GM12878 (cell line): Measurements from ENCODE around the gene SV2A. TPM values are rescaled to one million over a fixed set of nuclear protein-coding genes. Genes with fewer than 3 reads are reported as not detected.
A peak's percentile ranks its signal among the peaks of the same experiment; 100 is the strongest.

Source experiments
- CREB1 ChIP-seq: IDR thresholded peaks from 2 replicates; pipeline ENCODE4 v1.6.1; 2012; ENCODE audit warnings: low read depth, mild to moderate bottlenecking, inconsistent platforms
- ELK1 ChIP-seq: IDR thresholded peaks from 2 replicates; pipeline ENCODE4 v1.6.1; 2012; ENCODE audit warnings: low read depth, low read length, improper control_type of control experiment
- FOXM1 ChIP-seq: IDR thresholded peaks from 2 replicates; pipeline ENCODE4 v1.6.1; 2012; ENCODE audit warnings: low read depth, mild to moderate bottlenecking, inconsistent platforms, low read length, moderate library complexity
- HCFC1 ChIP-seq: fragments of 150-350 bp; IDR thresholded peaks from 2 replicates; pipeline ENCODE4 v1.6.1; 2014; ENCODE audit warnings: low read length
- IRF5 ChIP-seq: fragments of 450-650 bp; IDR thresholded peaks from 2 replicates; pipeline ENCODE4 v1.6.1; 2017; ENCODE audit warnings: borderline replicate concordance
- JUNB ChIP-seq: IDR thresholded peaks from 2 replicates; pipeline ENCODE4 v1.6.1; 2016; ENCODE audit warnings: antibody characterized with exemption, mild to moderate bottlenecking
- KLF5 ChIP-seq: fragments of 450-650 bp; IDR thresholded peaks from 2 replicates; pipeline ENCODE4 v1.6.1; 2014; ENCODE audit warnings: mild to moderate bottlenecking; ENCODE audit not compliant: partially characterized antibody
- NKRF ChIP-seq: fragments of 450-650 bp; conservative IDR thresholded peaks from 2 replicates; pipeline ENCODE4 v1.6.1; 2017; ENCODE audit warnings: mild to moderate bottlenecking, moderate library complexity
- NR2C1 ChIP-seq: fragments of 450-650 bp; IDR thresholded peaks from 2 replicates; pipeline ENCODE4 v1.6.1; 2017; ENCODE audit warnings: antibody characterized with exemption, mild to moderate bottlenecking, moderate library complexity
- POU2F2 ChIP-seq: IDR thresholded peaks from 3 replicates; pipeline ENCODE4 v1.6.1; 2011; ENCODE audit warnings: low read depth, mild to moderate bottlenecking, low read length, borderline replicate concordance
- SIX5 ChIP-seq: IDR thresholded peaks from 2 replicates; pipeline ENCODE4 v1.6.1; 2011; ENCODE audit warnings: mild to moderate bottlenecking, low read depth, low read length, moderate library complexity; ENCODE audit not compliant: severe bottlenecking
- SREBF1 ChIP-seq: IDR thresholded peaks from 2 replicates; pipeline ENCODE4 v1.6.1; 2012; ENCODE audit warnings: mild to moderate bottlenecking, low read length
- YY1 ChIP-seq: IDR thresholded peaks from 2 replicates; pipeline ENCODE4 v1.6.1; 2011; ENCODE audit warnings: low read depth, mild to moderate bottlenecking, low read length
- ZBTB33 ChIP-seq: fragments of 450-650 bp; IDR thresholded peaks from 2 replicates; pipeline ENCODE4 v1.6.1; 2017; ENCODE audit warnings: mild to moderate bottlenecking
- ZNF687 ChIP-seq: fragments of 450-650 bp; IDR thresholded peaks from 2 replicates; pipeline ENCODE4 v1.6.1; 2017; ENCODE audit warnings: mild to moderate bottlenecking, moderate library complexity
- polyA plus RNA-seq, 11 experiments: library from polyadenylated mRNA; depleted of rRNA in 4 of 11; unstranded in 6 of 11; stranded (reverse) in 5 of 11; fragments of >200 nt; fragmentation: Nextera tagmentation in 4 of 11; fragmentation: Illumina TruSeq in 1 of 11; extraction: Ambion mirVana in 4 of 11; extraction: Trizol in 1 of 11; gene quantifications; 1 replicate in 1 of 11; 2 replicates in 10 of 11; pipeline versions ENCODE4 v1.2.1 to v1.2.3, GENCODE V29; 2011 to 2016; ENCODE audit warnings: inconsistent platforms in 2 of 11, missing spikeins in 2 of 11, low read depth in 1 of 11
- total RNA-seq, 4 experiments: library from RNA; depleted of rRNA in 3 of 4; stranded (reverse); fragments of >200 nt in 3 of 4; fragmentation: Illumina TruSeq in 1 of 4; extraction: Trizol in 1 of 4; gene quantifications; 2 replicates each; pipeline versions ENCODE4 v1.2.1 to v1.2.3, GENCODE V29; 2013 to 2021

SV2A gene
- total and polyA plus RNA-seq, 10 of the 15 experiments (the other 5 are each of a cell fraction or from before 2014, with no cell fraction given), result 0.39 to 11.6 (median 5.4) TPM

- TF ChIP-seq ZBTB33 (peak; percentile 62; the same call in 1 of the 2 replicates), ZNF687 (peak; percentile 38; the same call in 1 of the 2 replicates), IRF5 (no peak), YY1 (peak; percentile 94), JUNB (no peak), SIX5 (peak; percentile 98), CREB1 (peak; percentile 85), KLF5 (peak; percentile 78), SREBF1 (peak; percentile 90), POU2F2 (0 out of 3 replicates have a peak, but pooled peaks have one; percentile 60), FOXM1 (no peak), NR2C1 (peak; percentile 90), ELK1 (peak; percentile 27; the same call in 1 of the 2 replicates), NKRF (peak; percentile 79), HCFC1 (peak; percentile 99)
These were observed 18.0 kb downstream of the SV2A start, which contains the start of gene BOLA1 (continued) for GRCh38 chr1:149899460-149900284.
